ENCODE data around the gene UVRAG. TPM values are rescaled to one million over a fixed set of nuclear protein-coding genes. Genes with fewer than 3 reads are reported as not detected.

UVRAG gene
- total RNA-seq, 4 donors from 2014 or later, result 16.6 to 22.1 (median 19.3) TPM

DNA sequence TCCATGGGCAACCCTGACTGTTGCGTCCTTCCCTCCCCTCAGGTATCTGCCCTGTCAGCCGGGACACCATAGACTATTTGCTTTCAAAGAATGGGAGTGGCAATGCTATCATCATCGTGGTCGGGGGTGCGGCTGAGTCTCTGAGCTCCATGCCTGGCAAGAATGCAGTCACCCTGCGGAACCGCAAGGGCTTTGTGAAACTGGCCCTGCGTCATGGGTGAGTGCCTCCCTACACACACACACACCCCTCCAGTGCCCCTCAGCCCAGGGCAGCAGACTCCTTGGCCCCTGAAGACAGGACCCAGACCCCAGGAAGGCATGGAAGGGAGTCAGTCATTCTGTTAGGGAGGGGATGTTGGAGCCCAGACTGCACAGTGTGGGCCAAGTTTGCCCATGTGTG, 17.9 kb upstream of the UVRAG start:
- no peak overlapping the region for H3K4me3 ChIP-seq
- no peak for TF ChIP-seq POLR2A (IDR thresholded peaks at IDR 0.05)
- TF ChIP-seq, protein P1, sequence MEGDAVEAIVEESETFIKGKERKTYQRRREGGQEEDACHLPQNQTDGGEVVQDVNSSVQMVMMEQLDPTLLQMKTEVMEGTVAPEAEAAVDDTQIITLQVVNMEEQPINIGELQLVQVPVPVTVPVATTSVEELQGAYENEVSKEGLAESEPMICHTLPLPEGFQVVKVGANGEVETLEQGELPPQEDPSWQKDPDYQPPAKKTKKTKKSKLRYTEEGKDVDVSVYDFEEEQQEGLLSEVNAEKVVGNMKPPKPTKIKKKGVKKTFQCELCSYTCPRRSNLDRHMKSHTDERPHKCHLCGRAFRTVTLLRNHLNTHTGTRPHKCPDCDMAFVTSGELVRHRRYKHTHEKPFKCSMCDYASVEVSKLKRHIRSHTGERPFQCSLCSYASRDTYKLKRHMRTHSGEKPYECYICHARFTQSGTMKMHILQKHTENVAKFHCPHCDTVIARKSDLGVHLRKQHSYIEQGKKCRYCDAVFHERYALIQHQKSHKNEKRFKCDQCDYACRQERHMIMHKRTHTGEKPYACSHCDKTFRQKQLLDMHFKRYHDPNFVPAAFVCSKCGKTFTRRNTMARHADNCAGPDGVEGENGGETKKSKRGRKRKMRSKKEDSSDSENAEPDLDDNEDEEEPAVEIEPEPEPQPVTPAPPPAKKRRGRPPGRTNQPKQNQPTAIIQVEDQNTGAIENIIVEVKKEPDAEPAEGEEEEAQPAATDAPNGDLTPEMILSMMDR (IDR thresholded peaks at IDR 0.05 in 4 of 5, conservative IDR thresholded peaks at IDR 0.05 in 1 of 5), result no peak
- H3K27ac ChIP-seq, result no peak overlapping the region
- no peak for ATAC-seq
- no peaks in the 10 kb centered on the region for H3K4me1 ChIP-seq
- no peaks in the 10 kb centered on the region for H3K9me3 ChIP-seq
- H3K27me3 ChIP-seq, result no peaks in the 10 kb centered on the region
- H3K36me3 ChIP-seq, result no peaks in the 10 kb centered on the region
- DNase-seq, result no peak
- in situ Hi-C loops (cut with MboI; ENCODE audit: low sequenced_read_pairs in 4 of 4) (loop anchor here in 1 of 4 donors (25.0 kb wide), 1 partner anchor 365 kb away; no protein-coding TSS in a partner anchor), intact Hi-C loops (cut with DNase I; ENCODE audit: low total_unique reads) (no loop called here)

DNA sequence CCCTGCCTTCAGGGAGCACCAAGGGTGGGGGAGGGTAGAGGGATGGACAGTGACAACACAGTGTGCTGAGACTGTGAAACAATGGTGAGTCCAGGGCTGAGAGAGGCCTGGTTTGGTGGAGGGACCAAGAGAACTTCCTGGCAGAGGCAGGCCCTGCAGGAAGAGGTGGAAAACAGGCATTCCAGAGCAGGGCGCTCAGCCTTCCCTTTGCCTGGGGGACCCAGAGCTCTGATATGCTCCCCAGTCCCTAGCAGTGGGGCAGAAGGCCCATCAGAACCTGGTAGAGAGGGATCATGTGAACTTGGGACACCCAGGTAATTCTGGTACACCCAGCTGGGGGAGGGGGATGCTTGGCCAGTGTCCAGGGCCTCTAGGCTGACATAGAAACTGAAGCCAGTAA, 17.2 kb upstream of the UVRAG start:
- Histone ChIP-seq H3K36me3 (no peaks in the 10 kb centered on the region), H3K4me3 (no peak overlapping the region), H3K27ac (no peak overlapping the region), H3K9me3 (no peaks in the 10 kb centered on the region), H3K27me3 (no peaks in the 10 kb centered on the region), H3K4me1 (no peaks in the 10 kb centered on the region)
- DNase-seq (no peak), ATAC-seq (no peak)
- no peak for TF ChIP-seq POLR2A (IDR thresholded peaks at IDR 0.05)
- TF ChIP-seq, protein P1 (IDR thresholded peaks at IDR 0.05 in 4 of 5, conservative IDR thresholded peaks at IDR 0.05 in 1 of 5), result no peak
- intact Hi-C loops (cut with DNase I; ENCODE audit: low total_unique reads), result no loop called here
- in situ Hi-C loops (cut with MboI; ENCODE audit: low sequenced_read_pairs in 4 of 4), result loop anchor here in 1 of 4 donors (25.0 kb wide), 1 partner anchor 365 kb away; no protein-coding TSS in a partner anchor

DNA sequence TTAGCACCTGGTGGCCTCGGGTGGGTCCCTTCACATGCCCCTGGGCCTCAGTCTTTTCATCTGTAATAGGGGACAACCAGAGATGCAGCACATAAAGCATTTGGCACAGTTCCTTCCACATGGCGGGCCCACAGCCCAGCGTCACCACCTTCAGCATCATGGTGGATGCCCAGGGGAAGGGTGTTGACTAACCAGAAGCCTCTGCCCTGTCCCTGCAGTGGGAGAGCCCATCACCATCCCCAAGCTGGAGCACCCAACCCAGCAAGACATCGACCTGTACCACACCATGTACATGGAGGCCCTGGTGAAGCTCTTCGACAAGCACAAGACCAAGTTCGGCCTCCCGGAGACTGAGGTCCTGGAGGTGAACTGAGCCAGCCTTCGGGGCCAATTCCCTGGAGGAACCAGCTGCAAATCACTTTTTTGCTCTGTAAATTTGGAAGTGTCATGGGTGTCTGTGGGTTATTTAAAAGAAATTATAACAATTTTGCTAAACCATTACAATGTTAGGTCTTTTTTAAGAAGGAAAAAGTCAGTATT, 14.8 kb upstream of the UVRAG start:
- H3K4me3 ChIP-seq, result no peak overlapping the region
- in situ Hi-C loops (cut with MboI; ENCODE audit: low sequenced_read_pairs in 4 of 4) (loop anchor here in 3 of 4 donors (5.0 to 10.0 kb wide), 3 partner anchors 65 to 355 kb away; no protein-coding TSS in a partner anchor), intact Hi-C loops (cut with DNase I; ENCODE audit: low total_unique reads) (no loop called here)
- ATAC-seq (no peak), DNase-seq (no peak)
- no peaks in the 10 kb centered on the region for H3K4me1 ChIP-seq
- H3K36me3 ChIP-seq, result no peaks in the 10 kb centered on the region
- no peaks in the 10 kb centered on the region for H3K27me3 ChIP-seq
- TF ChIP-seq POLR2A (IDR thresholded peaks at IDR 0.05), result no peak
- TF ChIP-seq, protein P1 (IDR thresholded peaks at IDR 0.05 in 4 of 5, conservative IDR thresholded peaks at IDR 0.05 in 1 of 5), result no peak
- no peaks in the 10 kb centered on the region for H3K9me3 ChIP-seq
- H3K27ac ChIP-seq, result no peak overlapping the region

DNA sequence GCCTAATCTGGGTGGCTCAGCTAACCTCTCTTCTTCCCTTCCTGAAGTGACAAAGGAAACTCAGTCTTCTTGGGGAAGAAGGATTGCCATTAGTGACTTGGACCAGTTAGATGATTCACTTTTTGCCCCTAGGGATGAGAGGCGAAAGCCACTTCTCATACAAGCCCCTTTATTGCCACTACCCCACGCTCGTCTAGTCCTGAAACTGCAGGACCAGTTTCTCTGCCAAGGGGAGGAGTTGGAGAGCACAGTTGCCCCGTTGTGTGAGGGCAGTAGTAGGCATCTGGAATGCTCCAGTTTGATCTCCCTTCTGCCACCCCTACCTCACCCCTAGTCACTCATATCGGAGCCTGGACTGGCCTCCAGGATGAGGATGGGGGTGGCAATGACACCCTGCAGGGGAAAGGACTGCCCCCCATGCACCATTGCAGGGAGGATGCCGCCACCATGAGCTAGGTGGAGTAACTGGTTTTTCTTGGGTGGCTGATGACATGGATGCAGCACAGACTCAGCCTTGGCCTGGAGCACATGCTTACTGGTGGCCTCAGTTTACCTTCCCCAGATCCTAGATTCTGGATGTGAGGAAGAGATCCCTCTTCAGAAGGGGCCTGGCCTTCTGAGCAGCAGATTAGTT, 14.2 kb upstream of the UVRAG start:
- intact Hi-C loops (cut with DNase I; ENCODE audit: low total_unique reads) (no loop called here), in situ Hi-C loops (cut with MboI; ENCODE audit: low sequenced_read_pairs in 4 of 4) (loop anchor here in 3 of 4 donors (5.0 to 10.0 kb wide), 3 partner anchors 64 to 354 kb away; no protein-coding TSS in a partner anchor)
- H3K9me3 ChIP-seq, result no peaks in the 10 kb centered on the region
- no peak for TF ChIP-seq POLR2A (IDR thresholded peaks at IDR 0.05)
- TF ChIP-seq, protein P1 (IDR thresholded peaks at IDR 0.05 in 4 of 5, conservative IDR thresholded peaks at IDR 0.05 in 1 of 5), result no peak
- H3K27me3 ChIP-seq, result no peaks in the 10 kb centered on the region
- no peak for DNase-seq
- no peak overlapping the region for H3K27ac ChIP-seq
- no peaks in the 10 kb centered on the region for H3K36me3 ChIP-seq
- ATAC-seq, result no peak
- no peak overlapping the region for H3K4me3 ChIP-seq
- no peaks in the 10 kb centered on the region for H3K4me1 ChIP-seq

Measured in gastrocnemius medialis (tissue), 4 donors.